ENCODE data around the gene LSR. TPM values are rescaled to one million over a fixed set of nuclear protein-coding genes. Genes with fewer than 3 reads are reported as not detected.

The LSR gene, protein sequence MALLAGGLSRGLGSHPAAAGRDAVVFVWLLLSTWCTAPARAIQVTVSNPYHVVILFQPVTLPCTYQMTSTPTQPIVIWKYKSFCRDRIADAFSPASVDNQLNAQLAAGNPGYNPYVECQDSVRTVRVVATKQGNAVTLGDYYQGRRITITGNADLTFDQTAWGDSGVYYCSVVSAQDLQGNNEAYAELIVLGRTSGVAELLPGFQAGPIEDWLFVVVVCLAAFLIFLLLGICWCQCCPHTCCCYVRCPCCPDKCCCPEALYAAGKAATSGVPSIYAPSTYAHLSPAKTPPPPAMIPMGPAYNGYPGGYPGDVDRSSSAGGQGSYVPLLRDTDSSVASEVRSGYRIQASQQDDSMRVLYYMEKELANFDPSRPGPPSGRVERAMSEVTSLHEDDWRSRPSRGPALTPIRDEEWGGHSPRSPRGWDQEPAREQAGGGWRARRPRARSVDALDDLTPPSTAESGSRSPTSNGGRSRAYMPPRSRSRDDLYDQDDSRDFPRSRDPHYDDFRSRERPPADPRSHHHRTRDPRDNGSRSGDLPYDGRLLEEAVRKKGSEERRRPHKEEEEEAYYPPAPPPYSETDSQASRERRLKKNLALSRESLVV
- total RNA-seq = 97.1 and 106 TPM in 2 replicates

- TF ChIP-seq, protein P1, sequence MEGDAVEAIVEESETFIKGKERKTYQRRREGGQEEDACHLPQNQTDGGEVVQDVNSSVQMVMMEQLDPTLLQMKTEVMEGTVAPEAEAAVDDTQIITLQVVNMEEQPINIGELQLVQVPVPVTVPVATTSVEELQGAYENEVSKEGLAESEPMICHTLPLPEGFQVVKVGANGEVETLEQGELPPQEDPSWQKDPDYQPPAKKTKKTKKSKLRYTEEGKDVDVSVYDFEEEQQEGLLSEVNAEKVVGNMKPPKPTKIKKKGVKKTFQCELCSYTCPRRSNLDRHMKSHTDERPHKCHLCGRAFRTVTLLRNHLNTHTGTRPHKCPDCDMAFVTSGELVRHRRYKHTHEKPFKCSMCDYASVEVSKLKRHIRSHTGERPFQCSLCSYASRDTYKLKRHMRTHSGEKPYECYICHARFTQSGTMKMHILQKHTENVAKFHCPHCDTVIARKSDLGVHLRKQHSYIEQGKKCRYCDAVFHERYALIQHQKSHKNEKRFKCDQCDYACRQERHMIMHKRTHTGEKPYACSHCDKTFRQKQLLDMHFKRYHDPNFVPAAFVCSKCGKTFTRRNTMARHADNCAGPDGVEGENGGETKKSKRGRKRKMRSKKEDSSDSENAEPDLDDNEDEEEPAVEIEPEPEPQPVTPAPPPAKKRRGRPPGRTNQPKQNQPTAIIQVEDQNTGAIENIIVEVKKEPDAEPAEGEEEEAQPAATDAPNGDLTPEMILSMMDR (conservative IDR thresholded peaks at IDR 0.05; ENCODE audit: low read depth, low read length) = no peak
- H3K4me3 ChIP-seq (ENCODE audit: low read depth, low read length) = peak within 1 kb of the TSS; percentile 91
- DNase-seq (ENCODE audit: low read depth) = peak; percentile 54
Measured at GRCh38 chr19:35248310-35249145, at the start of gene LSR. Gene LSR (plus strand): TSS chr19:35249002. CDS start chr19:35249023, 21 bp downstream.

GRCh38 chr19:35199481-35199880, 49.3 kb upstream of the LSR start:
- TF ChIP-seq, protein P1 (conservative IDR thresholded peaks at IDR 0.05; ENCODE audit: low read depth, low read length) = no peak
- no peak for DNase-seq (ENCODE audit: low read depth)
- no peak overlapping the region for H3K4me3 ChIP-seq (ENCODE audit: low read depth, low read length)

DNA sequence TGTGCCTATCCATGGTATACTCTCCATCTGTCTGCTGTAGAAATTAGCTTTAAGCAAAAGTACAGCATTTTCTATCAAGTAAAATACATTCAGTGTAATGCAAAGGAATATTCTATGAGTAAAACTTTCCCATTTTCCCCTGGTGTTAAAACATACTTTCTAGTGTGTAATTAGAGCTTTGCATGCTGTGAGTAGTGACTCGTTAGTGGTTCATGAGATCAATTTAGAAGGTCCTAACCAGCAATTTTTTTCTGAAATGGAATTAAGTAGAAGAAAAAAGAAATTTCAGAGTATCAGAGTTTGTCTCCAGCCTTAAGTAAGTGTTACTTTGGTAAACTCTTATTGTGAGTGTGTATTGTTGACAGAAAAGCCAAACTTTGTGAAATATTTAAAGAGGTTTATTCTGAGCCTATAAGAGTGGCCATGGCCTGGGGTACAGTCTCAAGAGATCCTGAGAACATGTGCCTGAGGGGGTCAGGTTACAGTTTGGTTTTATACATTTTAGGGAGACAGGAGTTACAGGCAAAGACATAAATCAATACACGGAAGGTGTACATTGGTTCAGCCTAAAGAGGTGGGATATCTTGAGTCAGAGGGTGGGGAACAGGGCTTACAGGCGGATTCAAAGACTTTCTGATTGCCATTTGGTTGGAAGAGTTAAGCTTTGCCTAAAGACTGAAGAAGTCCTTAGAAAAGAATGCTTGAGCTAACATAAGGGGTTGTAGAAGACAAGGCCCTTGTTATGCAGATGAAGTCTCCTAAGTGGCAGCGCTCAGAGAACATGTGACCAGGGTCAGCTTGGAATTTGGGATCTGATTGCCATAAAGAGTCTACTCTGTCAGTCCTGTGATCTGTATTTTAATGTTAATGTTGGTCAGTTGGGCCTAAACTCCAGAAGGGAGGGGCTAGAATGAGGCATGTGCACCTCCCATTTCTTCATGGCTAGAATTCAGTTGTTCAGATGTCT, 45.8 kb upstream of the LSR start:
- H3K4me3 ChIP-seq (ENCODE audit: low read depth, low read length) = no peak overlapping the region
- DNase-seq (ENCODE audit: low read depth) = no peak
- TF ChIP-seq, protein P1 (conservative IDR thresholded peaks at IDR 0.05; ENCODE audit: low read depth, low read length) = no peak

DNA sequence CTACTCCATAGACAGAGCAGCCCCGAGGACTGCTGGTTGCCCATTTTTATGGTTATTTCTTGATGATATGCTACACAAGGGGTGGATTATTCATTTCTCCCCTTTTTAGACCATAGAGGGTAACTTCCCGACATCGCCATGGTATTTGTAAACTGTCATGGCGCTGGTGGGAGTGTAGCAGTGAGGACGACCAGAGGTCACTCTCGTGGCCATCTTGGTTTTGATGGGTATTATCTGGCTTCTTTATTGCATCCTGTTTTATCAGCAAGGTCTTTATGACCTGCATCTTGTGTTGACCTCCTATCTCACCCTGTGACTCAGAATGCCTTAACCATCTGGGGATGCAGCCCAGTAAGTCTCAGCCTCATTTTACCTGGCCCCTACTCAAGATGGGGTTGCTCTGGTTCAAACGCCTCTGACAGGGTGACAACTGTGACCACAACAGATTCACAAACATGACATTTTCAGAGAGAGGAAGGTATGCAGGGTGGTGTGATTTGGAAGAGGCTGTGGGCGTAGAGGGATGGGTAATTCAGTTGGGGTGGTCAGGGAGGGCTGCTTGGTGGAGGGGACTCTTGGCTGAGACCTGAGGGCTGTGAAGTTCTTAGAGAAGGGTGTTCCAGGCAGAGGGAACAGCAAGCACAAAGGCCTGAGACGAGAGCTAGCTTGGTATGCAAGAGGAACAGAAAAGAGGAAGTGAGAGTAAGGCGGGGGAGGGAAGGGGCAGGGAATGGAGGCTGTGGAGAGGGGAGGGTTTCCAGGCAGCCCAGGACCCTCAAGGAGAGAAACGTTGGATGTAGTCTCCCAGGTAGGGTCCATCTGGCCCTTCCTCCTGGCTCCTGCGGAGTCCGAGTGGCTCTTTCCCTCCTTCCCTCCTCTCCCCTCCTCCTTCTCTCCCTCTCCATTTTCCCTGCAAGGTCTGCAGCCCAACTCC, 43.7 kb upstream of the LSR start:
- DNase-seq (ENCODE audit: low read depth) = no peak
- TF ChIP-seq, protein P1 (conservative IDR thresholded peaks at IDR 0.05; ENCODE audit: low read depth, low read length) = no peak
- no peak overlapping the region for H3K4me3 ChIP-seq (ENCODE audit: low read depth, low read length)

DNA sequence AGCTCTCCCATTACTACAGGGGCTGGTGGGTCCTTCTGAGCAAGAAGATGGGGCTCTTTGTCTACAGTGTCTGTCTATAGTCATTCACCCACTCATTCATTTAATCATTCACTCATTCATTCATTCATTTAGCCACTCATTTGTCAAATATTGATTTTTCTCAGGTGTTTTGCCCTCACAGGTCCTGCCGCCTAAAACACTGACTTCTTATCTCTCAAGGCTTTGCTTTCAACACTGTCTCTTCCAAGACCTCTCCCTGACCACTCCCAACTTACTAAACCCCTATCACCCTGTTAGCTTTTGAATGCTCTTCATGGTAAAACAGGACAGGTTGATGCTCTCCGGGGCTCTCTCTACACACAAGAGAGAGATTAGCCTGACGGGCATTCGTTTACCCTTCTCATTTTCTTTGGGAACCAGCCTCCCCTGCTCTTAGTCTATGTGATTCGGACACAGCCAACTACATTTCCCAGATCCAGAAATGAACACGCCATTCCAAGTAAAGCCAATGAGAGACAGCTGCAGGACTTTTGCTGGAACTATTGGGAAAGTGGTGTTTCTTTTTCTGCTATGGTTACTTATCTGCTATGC, 43.0 kb upstream of the LSR start:
- H3K4me3 ChIP-seq (ENCODE audit: low read depth, low read length) = no peak overlapping the region
- TF ChIP-seq, protein P1 (conservative IDR thresholded peaks at IDR 0.05; ENCODE audit: low read depth, low read length) = no peak
- DNase-seq (ENCODE audit: low read depth) = no peak

All from epithelial cell of proximal tubule (primary cell).